ENCODE results near the gene TAS2R9.

- no peak for TF ChIP-seq EZH2phosphoT487 (IDR thresholded peaks at IDR 0.05; ENCODE audit: low read length)
- TF ChIP-seq, protein P1, sequence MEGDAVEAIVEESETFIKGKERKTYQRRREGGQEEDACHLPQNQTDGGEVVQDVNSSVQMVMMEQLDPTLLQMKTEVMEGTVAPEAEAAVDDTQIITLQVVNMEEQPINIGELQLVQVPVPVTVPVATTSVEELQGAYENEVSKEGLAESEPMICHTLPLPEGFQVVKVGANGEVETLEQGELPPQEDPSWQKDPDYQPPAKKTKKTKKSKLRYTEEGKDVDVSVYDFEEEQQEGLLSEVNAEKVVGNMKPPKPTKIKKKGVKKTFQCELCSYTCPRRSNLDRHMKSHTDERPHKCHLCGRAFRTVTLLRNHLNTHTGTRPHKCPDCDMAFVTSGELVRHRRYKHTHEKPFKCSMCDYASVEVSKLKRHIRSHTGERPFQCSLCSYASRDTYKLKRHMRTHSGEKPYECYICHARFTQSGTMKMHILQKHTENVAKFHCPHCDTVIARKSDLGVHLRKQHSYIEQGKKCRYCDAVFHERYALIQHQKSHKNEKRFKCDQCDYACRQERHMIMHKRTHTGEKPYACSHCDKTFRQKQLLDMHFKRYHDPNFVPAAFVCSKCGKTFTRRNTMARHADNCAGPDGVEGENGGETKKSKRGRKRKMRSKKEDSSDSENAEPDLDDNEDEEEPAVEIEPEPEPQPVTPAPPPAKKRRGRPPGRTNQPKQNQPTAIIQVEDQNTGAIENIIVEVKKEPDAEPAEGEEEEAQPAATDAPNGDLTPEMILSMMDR (IDR thresholded peaks at IDR 0.05; ENCODE audit: low read length): no peak
Measured at GRCh38 chr12:10802587-10802986, 7.4 kb downstream of the TAS2R9 start, which contains the start of gene TAS2R7.

Measured in MM.1S (cell line).